HG02884 (cell line): Measurements from ENCODE around the gene PTER.

Source experiments
- ATAC-seq: cut with Tn5 transposase; IDR thresholded peaks from one replicate; pipeline ENCODE4 v1.9.1; 2021; ENCODE audit warnings: mild to moderate bottlenecking, moderate library complexity; ENCODE audit not compliant: unreplicated experiment

Gene PTER

DNA sequence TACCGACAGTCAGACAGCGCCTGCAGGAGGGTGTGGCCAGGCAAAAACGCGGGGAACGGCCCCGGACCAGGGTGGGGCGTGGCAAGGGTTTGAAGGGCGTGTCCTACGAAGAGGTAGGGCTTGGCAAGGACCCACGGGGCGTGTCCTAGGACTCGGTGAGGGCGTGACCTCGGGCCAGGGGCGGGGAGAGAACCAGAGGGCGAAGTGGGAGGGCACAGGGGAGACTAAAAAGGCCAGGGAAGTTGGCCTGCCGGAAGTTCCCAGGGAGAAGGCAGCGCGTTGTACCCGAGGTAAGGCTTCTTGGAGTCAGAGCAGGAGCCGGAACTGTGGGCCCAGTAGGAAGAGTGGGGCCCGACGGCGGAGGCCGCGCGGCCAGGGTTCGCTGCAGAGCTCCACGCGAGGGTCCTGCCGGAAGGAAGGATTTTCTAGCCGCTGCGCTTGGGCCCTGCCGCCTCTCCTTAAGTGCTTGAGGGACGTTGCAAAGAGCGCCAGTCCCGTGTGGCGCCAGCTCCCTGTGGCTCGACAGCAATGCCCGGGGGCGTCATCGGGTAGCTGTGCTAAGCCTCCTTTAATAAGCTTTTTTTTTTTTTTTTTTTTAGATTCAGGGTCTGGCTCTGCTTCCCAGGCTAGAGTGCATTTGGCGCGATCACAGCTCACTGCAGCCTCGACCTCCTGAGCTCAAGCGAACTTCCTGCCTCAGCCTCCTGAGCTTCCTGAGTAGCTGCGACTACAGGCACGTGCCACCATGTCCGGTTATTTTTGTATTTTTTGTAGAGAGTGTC is at the start of gene PTER:
PTER (plus strand) TSS at position 253 of the 782 bp plus-strand sequence. CDS start 47,375 bp downstream, outside the sequence.
- peak; percentile 92 for ATAC-seq

GRCh38 chr10:16392531-16393069 is 44.2 kb upstream of the PTER start:
- no peak for ATAC-seq

DNA sequence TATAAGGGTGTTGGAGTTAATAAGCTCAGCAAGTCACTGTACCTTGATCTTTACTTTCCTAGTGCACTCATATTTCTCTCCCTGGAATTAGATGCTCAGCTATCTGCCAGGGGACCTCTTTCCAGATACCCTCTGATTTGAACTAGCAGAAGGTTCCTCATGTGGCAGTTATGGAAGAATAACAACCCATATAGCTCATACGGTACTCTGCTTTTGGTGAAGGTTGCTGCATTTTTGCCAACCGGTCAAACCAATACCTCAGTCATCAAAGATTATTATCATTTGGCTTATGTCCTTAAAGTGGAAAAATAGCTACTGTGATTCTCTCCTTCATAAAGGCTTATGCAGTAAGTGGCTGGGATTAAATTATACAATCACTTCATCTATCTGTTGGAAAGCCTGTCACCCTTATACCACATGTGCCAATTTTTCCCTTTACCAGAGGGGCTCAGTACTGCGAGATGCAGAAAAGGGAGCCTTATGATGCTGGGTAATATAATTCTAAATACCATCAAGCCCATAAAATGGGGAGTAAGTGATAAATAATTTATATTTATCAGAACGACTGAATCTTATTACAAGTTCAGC is 43.4 kb upstream of the PTER start:
- no peak for ATAC-seq

DNA sequence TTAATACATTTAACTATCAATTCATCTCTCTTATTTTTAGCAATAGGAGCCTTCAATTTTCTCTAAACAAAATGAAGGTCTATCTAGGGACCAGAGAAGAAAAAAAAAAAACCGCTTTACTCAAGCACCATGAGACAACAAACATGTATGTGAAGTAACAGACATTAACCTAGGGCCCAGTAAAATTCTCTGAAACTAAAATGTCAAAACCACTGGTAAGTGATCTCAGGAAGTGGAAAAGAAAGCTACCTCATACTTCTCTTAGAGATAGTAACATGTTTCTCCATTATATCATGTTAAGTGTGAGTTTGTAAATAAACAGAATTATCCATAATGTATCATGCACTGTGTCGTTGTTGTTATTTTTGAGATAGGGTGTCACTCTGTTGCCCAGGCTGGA is 35.4 kb upstream of the PTER start:
- no peak for ATAC-seq

DNA sequence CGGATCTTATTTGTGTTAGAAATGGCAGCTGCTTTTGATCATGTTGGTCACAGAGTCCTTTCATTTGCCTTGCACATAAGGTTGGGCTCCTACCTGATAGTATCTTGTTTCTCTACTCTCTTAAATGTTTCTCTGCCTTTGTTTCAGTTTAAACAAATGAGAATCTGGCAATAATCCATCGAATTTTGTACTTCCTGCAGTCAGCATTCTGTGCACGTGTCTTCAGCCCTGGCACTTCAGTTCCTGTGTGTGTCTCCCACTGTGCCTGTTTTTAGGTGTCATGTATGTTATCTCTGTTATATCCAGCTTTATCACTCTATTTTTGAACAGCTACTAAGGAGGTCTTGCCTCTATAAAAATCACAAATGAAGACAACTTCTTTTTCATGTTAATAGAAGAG is 28.4 kb upstream of the PTER start:
- ATAC-seq: no peak

DNA sequence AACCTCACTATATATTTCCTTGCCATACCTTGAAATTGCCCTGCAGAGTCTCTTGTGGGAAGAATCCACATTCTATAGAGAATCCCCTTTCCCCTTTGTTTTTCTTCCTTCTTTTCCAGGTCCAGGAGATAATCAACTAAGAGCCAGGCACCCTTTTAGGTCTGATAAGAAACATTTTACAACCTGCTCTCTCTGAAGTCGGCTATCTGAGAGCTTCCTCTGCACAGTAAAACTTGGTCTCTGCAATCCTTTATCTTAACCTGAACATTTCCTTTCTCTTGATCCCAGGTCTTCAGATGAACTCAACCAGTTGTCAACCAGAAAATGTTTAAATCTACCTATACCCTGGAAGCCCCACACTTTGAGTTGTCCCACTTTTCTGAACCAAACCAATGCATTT is 19.5 kb upstream of the PTER start:
- ATAC-seq: no peak

DNA sequence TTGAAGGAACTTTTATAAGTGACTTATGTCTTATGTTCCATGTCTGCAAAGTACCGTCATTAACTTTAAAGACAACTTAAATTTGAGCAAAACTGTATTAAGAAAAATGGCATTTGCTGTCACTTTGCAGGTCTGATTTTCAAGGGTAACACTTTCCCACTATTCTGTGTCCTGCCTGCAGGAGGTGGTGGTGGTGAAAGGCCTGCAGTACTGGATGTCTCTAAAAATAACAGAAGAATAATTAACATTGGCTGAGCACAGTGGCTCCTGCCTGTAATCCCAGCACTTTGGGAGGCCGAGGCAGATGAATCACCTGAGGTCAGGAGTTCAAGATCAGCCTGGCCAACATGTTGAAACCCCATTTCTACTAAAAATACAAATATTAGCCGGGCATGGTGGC is 13.2 kb upstream of the PTER start:
- ATAC-seq: no peak

- no peak for ATAC-seq
Measured at GRCh38 chr10:16425449-16425848, 11.4 kb upstream of the PTER start.

GRCh38 chr10:16429539-16429938 is 7.3 kb upstream of the PTER start:
- no peak for ATAC-seq

DNA sequence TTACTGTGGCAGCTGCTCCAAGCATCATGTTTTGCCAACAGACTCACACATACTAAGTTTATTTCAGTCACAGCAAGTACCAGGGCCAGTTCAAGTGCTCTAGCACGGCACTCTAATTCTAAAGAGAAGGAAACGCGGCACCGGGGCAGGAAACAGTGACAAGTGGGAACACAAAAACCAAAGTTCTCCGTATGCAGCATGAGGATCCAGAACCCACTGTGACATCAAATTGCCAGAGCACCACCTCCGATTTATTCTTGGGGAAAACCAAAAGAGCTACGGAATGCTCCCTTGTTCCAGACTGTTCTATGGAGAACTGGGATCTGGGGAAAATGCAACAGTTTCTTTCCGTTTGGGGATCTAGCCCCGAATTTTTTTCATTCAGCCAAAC is 448 bp upstream of the PTER start:
- ATAC-seq: peak; percentile 3

DNA sequence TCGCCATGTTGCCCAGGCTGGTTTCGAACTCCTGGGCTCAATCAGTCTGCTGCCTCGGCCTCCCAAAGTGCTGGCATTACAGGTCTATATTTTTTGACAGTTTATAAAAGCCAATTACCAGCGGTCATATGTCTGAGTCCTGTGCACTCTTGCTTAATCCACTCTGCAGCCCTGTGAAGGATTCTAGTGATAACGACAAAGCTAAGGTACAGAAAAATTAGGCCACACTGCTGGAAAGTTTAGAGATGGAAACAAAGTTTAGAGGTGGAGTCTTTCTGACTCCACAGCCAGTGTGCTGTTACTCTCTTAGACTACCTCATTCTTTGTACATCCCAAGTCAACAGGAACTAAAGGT is 707 bp downstream of the PTER start:
- no peak for ATAC-seq

- no peak for ATAC-seq
Measured at GRCh38 chr10:16439295-16439694, 2.5 kb downstream of the PTER start.

- ATAC-seq: no peak
Measured at GRCh38 chr10:16440396-16441133, 3.8 kb downstream of the PTER start.

DNA sequence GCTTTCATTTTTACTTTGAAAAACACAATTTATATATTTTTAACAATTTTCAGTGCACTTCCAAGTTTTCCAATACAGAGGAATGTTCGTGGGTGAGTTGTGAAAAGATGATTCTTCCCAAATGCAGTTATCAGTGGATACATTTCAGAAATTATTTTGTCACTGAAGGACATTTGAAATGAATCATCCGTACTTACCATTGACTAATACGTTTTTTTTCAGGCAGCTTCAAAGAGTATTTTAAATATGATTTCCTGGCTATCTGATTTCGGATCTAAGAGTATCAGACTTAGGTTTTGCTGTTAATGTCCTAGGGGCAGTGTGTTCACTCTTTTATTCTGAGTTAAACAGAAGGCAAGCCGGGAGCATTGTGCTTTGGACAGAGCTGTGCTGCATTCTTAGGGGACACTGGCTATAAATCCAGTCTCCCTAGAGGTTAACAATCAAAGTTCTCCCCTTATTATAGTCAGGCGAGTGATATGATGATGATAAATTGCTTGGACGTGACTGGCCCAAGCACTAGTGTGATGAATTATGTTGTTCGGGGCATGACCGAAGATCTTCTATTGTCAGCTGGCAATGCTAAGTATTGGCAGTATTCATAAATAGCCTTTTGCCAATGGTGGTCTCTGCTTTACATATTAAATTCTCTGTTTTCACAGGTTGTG is 4.5 kb downstream of the PTER start:
- ATAC-seq: no peak

DNA sequence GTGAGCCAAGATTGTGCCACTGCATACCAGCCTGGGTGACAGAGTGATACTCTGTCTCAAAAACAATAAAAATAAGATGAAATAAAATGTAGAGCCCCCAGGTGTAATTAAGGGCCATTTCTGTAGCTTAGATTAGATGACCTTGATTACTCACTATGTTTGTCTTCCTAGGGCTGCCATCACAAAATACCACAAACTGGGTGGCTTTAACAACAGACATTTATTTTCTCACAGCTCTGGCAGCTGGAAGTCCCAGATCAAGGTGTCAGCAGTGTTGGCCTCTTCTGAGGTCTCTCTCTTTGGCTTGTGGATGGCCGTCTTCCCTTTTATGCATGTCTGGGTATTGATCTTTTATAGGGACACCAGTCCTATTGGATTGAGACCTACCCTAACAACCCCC is 6.1 kb downstream of the PTER start:
- no peak for ATAC-seq

GRCh38 chr10:16445770-16446469 is 9.1 kb downstream of the PTER start:
- ATAC-seq: no peak

GRCh38 chr10:16449454-16449853 is 12.6 kb downstream of the PTER start:
- no peak for ATAC-seq

GRCh38 chr10:16458166-16458955 is 21.6 kb downstream of the PTER start:
- peak; percentile 54 for ATAC-seq

DNA sequence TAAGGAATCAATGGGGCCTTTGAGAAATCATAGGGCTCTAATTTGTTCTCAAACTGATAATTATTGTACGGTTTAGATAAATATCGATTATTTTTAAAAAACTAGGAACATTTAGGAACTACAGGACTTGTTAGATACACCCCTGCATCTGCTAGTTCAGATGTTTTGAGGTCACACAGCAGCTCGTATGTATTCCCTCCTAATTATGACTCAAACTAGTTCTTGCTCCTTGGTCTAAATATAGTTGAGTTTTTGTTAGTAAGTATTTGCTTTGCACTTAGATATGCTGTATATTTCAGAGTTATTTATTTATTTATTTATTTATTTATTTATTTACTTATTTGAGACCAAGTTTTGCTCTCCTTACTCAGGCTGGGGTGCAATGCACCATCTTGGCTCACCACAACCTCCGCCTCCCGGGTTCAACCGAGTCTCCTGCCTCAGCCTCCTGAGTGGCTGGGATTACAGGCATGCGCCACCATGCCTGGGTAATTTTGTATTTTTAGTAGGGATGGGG is 22.7 kb downstream of the PTER start:
- no peak for ATAC-seq

GRCh38 chr10:16466001-16466400 is 29.2 kb downstream of the PTER start:
- ATAC-seq: no peak
